Stimulated activated CD4-positive, alpha-beta T cell treated with anti-CD3 and anti-CD28 coated beads, Interleukin-1b, Interleukin-23, amount 100 ng/mL, for 48 hours (primary cell): ENCODE measurements around the gene ACSS3.
"Not testable (repeated sequence)": the region's sequence is repeated elsewhere in the genome, so short reads cannot be mapped to it uniquely, and the experiment has no call there.

Experiments used
- DNase-seq: peaks from one replicate; pipeline ENCODE4 v3.0.0-alpha.2; 2020

The ACSS3 gene

GRCh38 chr12:81168445-81168844 lies 90.6 kb downstream of the ACSS3 start:
- no peak for DNase-seq

- no peak for DNase-seq
Measured at GRCh38 chr12:81170072-81170471, 92.2 kb downstream of the ACSS3 start.

- DNase-seq, result no peak
Measured at GRCh38 chr12:81172851-81173250, 95.0 kb downstream of the ACSS3 start.

GRCh38 chr12:81174664-81175063 lies 96.8 kb downstream of the ACSS3 start:
- DNase-seq, result no peak

GRCh38 chr12:81176796-81177195 lies 98.9 kb downstream of the ACSS3 start:
- no peak for DNase-seq

GRCh38 chr12:81181691-81182090 lies 103.8 kb downstream of the ACSS3 start:
- no peak for DNase-seq

GRCh38 chr12:81187686-81188085 lies 109.8 kb downstream of the ACSS3 start:
- no peak for DNase-seq

GRCh38 chr12:81196595-81196994 lies 118.7 kb downstream of the ACSS3 start:
- no peak for DNase-seq

GRCh38 chr12:81200561-81200960 lies 122.7 kb downstream of the ACSS3 start:
- DNase-seq, result not testable (repeated sequence)

- no peak for DNase-seq
Measured at GRCh38 chr12:81203671-81204204, 125.9 kb downstream of the ACSS3 start.

- DNase-seq, result no peak
Measured at GRCh38 chr12:81205416-81205815, 127.5 kb downstream of the ACSS3 start.

GRCh38 chr12:81206429-81206828 lies 128.6 kb downstream of the ACSS3 start:
- no peak for DNase-seq

- no peak for DNase-seq
Measured at GRCh38 chr12:81207173-81207572, 129.3 kb downstream of the ACSS3 start.

GRCh38 chr12:81207664-81208063 lies 129.8 kb downstream of the ACSS3 start:
- no peak for DNase-seq

- DNase-seq, result no peak
Measured at GRCh38 chr12:81208187-81208911, 130.5 kb downstream of the ACSS3 start.

GRCh38 chr12:81209012-81209411 lies 131.1 kb downstream of the ACSS3 start:
- DNase-seq, result no peak

GRCh38 chr12:81209772-81210225 lies 131.9 kb downstream of the ACSS3 start:
- DNase-seq, result not testable (repeated sequence)

- no peak for DNase-seq
Measured at GRCh38 chr12:81211306-81211705, 133.4 kb downstream of the ACSS3 start.

GRCh38 chr12:81212996-81213696 lies 135.3 kb downstream of the ACSS3 start:
- no peak for DNase-seq

- no peak for DNase-seq
Measured at GRCh38 chr12:81216739-81217138, 138.9 kb downstream of the ACSS3 start.

- no peak for DNase-seq
Measured at GRCh38 chr12:81221681-81222080, 143.8 kb downstream of the ACSS3 start.

GRCh38 chr12:81222846-81223592 lies 145.1 kb downstream of the ACSS3 start:
- DNase-seq, result no peak

- no peak for DNase-seq
Measured at GRCh38 chr12:81224626-81225025, 146.7 kb downstream of the ACSS3 start.
